OCI-LY7 (cell line): Measurements from ENCODE around the gene CCDC159. TPM values are rescaled to one million over a fixed set of nuclear protein-coding genes. Genes with fewer than 3 reads are reported as not detected.
A peak's percentile ranks its signal among the peaks of the same experiment; 100 is the strongest.
"Not testable (repeated sequence)": the region's sequence is repeated elsewhere in the genome, so short reads cannot be mapped to it uniquely, and the experiment has no call there.

ENCODE experiments used
- BruUV-seq: library from RNA; stranded (reverse); fragments of 400-500 nt; replicated peaks from 2 replicates; lab custom pipeline; 2021; lab: Mats Ljungman, UMichigan
- CTCF ChIA-PET: fragments of 300-600 bp; sonication (Branson Sonifier 250); formaldehyde crosslinking; loops from one replicate; lab custom pipeline; 2022; ENCODE audit warnings: antibody characterized with exemption; ENCODE audit not compliant: unreplicated experiment; lab: Charles Lee
- POLR2A ChIA-PET: fragments of 300-600 bp; sonication (Branson Sonifier 250); formaldehyde crosslinking; loops from one replicate; lab custom pipeline; 2022; ENCODE audit warnings: antibody characterized with exemption; lab: Charles Lee
- DNase-seq: peaks from one replicate; pipeline ENCODE4 v3.0.0-alpha.2; 2015; ENCODE audit warnings: low spot score
- H2AFZ ChIP-seq: fragments of 200-600 bp; sonication (generic), shearing (Covaris generic); 2 replicates; pipeline ENCODE4 v1.6.1; 2014; ENCODE audit warnings: mild to moderate bottlenecking, antibody characterized with exemption, low read length, moderate library complexity
- H3K27ac ChIP-seq: fragments of 200-600 bp; sonication (generic); 2 replicates; pipeline ENCODE4 v1.5.1; 2014; ENCODE audit warnings: mixed run types, low read depth, mild to moderate bottlenecking, moderate library complexity, low read length, inconsistent platforms; ENCODE audit not compliant: poor library complexity, severe bottlenecking
- H3K36me3 ChIP-seq: fragments of 200-600 bp; sonication (generic); 2 replicates; pipeline ENCODE4 v1.6.1; 2014; ENCODE audit warnings: mild to moderate bottlenecking, antibody characterized with exemption, low read length, moderate library complexity, mixed read lengths; ENCODE audit not compliant: insufficient read depth
- H3K4me1 ChIP-seq: fragments of 200-600 bp; sonication (generic); 2 replicates; pipeline ENCODE4 v1.5.1; 2014; ENCODE audit warnings: mild to moderate bottlenecking, low read length; ENCODE audit not compliant: insufficient read depth, poor library complexity, severe bottlenecking
- H3K4me2 ChIP-seq: fragments of 200-600 bp; sonication (generic); 2 replicates; pipeline ENCODE4 v1.6.1; 2014; ENCODE audit warnings: mild to moderate bottlenecking, low read length
- H3K4me3 ChIP-seq: fragments of 200-600 bp; sonication (generic); 2 replicates; pipeline ENCODE4 v1.5.1; 2014; ENCODE audit warnings: mild to moderate bottlenecking, low read depth, low read length; ENCODE audit not compliant: poor library complexity, severe bottlenecking
- H3K79me2 ChIP-seq: fragments of 200-600 bp; sonication (generic); 2 replicates; pipeline ENCODE4 v1.6.1; 2016; ENCODE audit warnings: low read depth, mild to moderate bottlenecking, low read length, moderate library complexity, mixed read lengths; ENCODE audit not compliant: insufficient read depth
- H3K9me2 ChIP-seq: fragments of 200-600 bp; sonication (generic); 2 replicates; pipeline ENCODE4 v1.6.1; 2016; ENCODE audit warnings: mild to moderate bottlenecking, low read length, mixed read lengths; ENCODE audit not compliant: insufficient read depth
- H3K9me3 ChIP-seq: fragments of 200-600 bp; sonication (generic); 2 replicates; pipeline ENCODE4 v1.6.1; 2014; ENCODE audit warnings: mild to moderate bottlenecking, mixed run types, low read length, mixed read lengths
- H4K20me1 ChIP-seq: fragments of 200-600 bp; sonication (generic); 2 replicates; pipeline ENCODE4 v1.6.1; 2014; ENCODE audit warnings: mild to moderate bottlenecking, antibody characterized with exemption, low read length, moderate library complexity, mixed read lengths; ENCODE audit not compliant: insufficient read depth
- EZH2phosphoT487 ChIP-seq: fragments of 200-600 bp; sonication (generic); IDR thresholded peaks from 2 replicates; pipeline ENCODE4 v1.6.1; 2018; ENCODE audit warnings: low read depth, borderline replicate concordance, mild to moderate bottlenecking, mixed run types, antibody characterized with exemption, low read length, moderate library complexity, mixed read lengths
- intact Hi-C: fragments of 100-400 bp; cut with micrococcal nuclease; formaldehyde crosslinking; loops from one replicate; pipeline ENCODE4 v1.10.0; 2022; ENCODE audit not compliant: unreplicated experiment
- total RNA-seq, 2 experiments: library from RNA; depleted of rRNA in 1 of 2; stranded (reverse); fragments of >200 nt in 1 of 2; shearing (Covaris generic) in 1 of 2; gene quantifications; 2 replicates each; pipeline ENCODE4 v1.2.3, GENCODE V29; 2014 to 2022
- TF ChIP-seq, protein P1 (sequence below): fragments of 200-600 bp; sonication (generic); conservative IDR thresholded peaks from 2 replicates; pipeline ENCODE4 v1.5.1; 2014; ENCODE audit warnings: mild to moderate bottlenecking, antibody characterized with exemption, low read length, moderate library complexity, mixed read lengths

The CCDC159 gene
- total RNA-seq, 2 experiments from 2014 or later, result 13.3 to 18.9 TPM

GRCh38 chr19:11338569-11339253 is 7.6 kb upstream of the CCDC159 start:
- no peak for TF ChIP-seq EZH2phosphoT487
- TF ChIP-seq, protein P1, sequence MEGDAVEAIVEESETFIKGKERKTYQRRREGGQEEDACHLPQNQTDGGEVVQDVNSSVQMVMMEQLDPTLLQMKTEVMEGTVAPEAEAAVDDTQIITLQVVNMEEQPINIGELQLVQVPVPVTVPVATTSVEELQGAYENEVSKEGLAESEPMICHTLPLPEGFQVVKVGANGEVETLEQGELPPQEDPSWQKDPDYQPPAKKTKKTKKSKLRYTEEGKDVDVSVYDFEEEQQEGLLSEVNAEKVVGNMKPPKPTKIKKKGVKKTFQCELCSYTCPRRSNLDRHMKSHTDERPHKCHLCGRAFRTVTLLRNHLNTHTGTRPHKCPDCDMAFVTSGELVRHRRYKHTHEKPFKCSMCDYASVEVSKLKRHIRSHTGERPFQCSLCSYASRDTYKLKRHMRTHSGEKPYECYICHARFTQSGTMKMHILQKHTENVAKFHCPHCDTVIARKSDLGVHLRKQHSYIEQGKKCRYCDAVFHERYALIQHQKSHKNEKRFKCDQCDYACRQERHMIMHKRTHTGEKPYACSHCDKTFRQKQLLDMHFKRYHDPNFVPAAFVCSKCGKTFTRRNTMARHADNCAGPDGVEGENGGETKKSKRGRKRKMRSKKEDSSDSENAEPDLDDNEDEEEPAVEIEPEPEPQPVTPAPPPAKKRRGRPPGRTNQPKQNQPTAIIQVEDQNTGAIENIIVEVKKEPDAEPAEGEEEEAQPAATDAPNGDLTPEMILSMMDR, result no peak
- H3K9me3 ChIP-seq, result no peaks in the 10 kb centered on the region
- no peak for DNase-seq
- peak overlapping the region; percentile 87 for H3K4me2 ChIP-seq
- peaks cover 21% of the 10 kb centered on the region for H3K4me1 ChIP-seq
- peak overlapping the region; percentile 74 for H3K4me3 ChIP-seq
- CTCF ChIA-PET, result no interaction called here
- intact Hi-C loops, result no loop called here
- BruUV-seq, result no TSS peak
- peak overlapping the region; percentile 75 for H2AFZ ChIP-seq
- H3K27ac ChIP-seq, result no peak overlapping the region
- H3K9me2 ChIP-seq, result no peaks in the 10 kb centered on the region
- H4K20me1 ChIP-seq, result no peaks in the 10 kb centered on the region
- H3K36me3 ChIP-seq, result peaks cover 7% of the 10 kb centered on the region
- H3K79me2 ChIP-seq, result no peaks in the 10 kb centered on the region
- POLR2A ChIA-PET, result interaction anchor here (1.0 kb wide), 1 partner anchor 16 kb away, joined by 3 read pairs; no protein-coding TSS in a partner anchor

DNA sequence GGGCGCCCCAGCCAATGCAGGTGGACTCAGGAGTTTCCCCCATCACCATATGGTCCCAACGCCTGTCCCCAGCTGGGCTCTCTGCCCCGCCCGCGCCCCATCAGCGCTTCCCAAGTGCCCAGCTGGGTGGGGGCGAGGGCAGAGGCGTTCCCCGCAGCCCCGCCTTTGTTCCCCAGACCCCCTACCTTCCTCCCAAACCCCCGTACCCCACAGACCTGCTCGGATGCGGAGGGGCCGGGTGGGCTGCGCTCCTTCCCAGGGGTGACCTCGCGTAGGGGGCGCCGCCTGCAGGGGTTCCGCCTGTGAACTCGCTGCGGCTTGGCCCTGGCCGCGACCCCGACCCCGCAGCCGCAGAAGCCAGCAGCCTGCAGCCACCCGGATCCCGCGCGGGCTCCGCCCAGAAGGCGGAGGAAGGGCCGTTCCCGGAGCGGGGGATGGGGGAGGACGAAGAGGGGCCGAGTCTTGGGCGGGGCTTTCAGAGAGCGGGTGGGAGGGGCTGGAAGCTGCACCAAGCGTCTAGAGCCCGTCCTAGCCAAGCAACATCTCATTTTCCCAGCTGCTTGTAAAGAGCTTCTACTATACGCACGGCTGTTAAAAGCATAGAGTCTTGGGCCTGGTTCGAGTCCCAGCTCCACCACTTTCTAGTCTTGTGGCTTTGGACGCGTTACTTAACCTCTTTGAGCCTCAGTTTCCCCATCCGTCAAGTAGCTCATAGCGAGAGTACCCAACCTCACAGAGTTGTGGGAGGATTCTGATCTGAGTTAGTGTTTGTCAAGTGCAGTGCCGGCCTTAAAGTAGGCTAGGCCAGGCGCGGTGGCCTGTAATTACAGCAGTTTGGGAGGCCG is 6.8 kb upstream of the CCDC159 start, which contains the start of gene RAB3D:
TSS of gene RAB3D (minus strand) at position 404 of the 845 bp plus-strand sequence. CDS start 2,258 bp downstream, outside the sequence.
- intact Hi-C loops, result no loop called here

GRCh38 chr19:11340099-11340467 is 6.2 kb upstream of the CCDC159 start:
- peak overlapping the region; percentile 75; the same call in 1 of the 2 replicates for H2AFZ ChIP-seq
- POLR2A ChIA-PET, result interaction anchor here (0.7 to 1.1 kb wide), 2 partner anchors 12 to 37 kb away, joined by 3 to 4 read pairs; no protein-coding TSS in a partner anchor
- BruUV-seq, result not testable (repeated sequence)

More for the DNA sequence above, 6.8 kb upstream of the CCDC159 start, which contains the start of gene RAB3D:
- Histone ChIP-seq H3K4me2 (peak within 1 kb of the TSS; percentile 87), H3K4me1 (peaks cover 25% of the 10 kb centered on the region), H2AFZ (peak within 1 kb of the TSS; percentile 75), H3K9me2 (no peaks in the 10 kb centered on the region), H3K27ac (no peak within 1 kb of the TSS), H3K9me3 (no peaks in the 10 kb centered on the region), H4K20me1 (no peaks in the 10 kb centered on the region), H3K36me3 (peaks cover 7% of the 10 kb centered on the region), H3K79me2 (no peaks in the 10 kb centered on the region), H3K4me3 (peak within 1 kb of the TSS; percentile 74)
- BruUV-seq, result no TSS peak
- POLR2A ChIA-PET, result interaction anchor here (0.7 to 1.1 kb wide), 3 partner anchors 12 to 37 kb away, joined by 3 to 4 read pairs (median 3); no protein-coding TSS in a partner anchor
- CTCF ChIA-PET, result interaction anchor here (0.5 to 0.8 kb wide), 2 partner anchors 16 to 35 kb away, joined by 3 read pairs; partner anchors contain the start of gene SWSAP1
- peak; percentile 90 for DNase-seq
- TF ChIP-seq, protein P1, result no peak
- no peak for TF ChIP-seq EZH2phosphoT487

More at GRCh38 chr19:11340099-11340467, 6.2 kb upstream of the CCDC159 start:
- CTCF ChIA-PET, result interaction anchor here (0.5 to 0.8 kb wide), 2 partner anchors 16 to 35 kb away, joined by 3 read pairs; partner anchors contain the start of gene SWSAP1
- H3K9me3 ChIP-seq, H3K79me2 ChIP-seq, H3K9me2 ChIP-seq, H4K20me1 ChIP-seq, H3K27ac ChIP-seq, H3K36me3 ChIP-seq, intact Hi-C loops, DNase-seq: not testable (repeated sequence)
- peak overlapping the region; percentile 87 for H3K4me2 ChIP-seq
- H3K4me3 ChIP-seq, result peak overlapping the region; percentile 74
- H3K4me1 ChIP-seq, result peaks cover 31% of the 10 kb centered on the region
